ENCODE results near the gene ZGPAT. TPM values are rescaled to one million over a fixed set of nuclear protein-coding genes. Genes with fewer than 3 reads are reported as not detected.
"Not testable (repeated sequence)": the region's sequence is repeated elsewhere in the genome, so short reads cannot be mapped to it uniquely, and the experiment has no call there.

Gene ZGPAT
- total RNA-seq, 1 donor from 2014 or later = 50.4 TPM

DNA sequence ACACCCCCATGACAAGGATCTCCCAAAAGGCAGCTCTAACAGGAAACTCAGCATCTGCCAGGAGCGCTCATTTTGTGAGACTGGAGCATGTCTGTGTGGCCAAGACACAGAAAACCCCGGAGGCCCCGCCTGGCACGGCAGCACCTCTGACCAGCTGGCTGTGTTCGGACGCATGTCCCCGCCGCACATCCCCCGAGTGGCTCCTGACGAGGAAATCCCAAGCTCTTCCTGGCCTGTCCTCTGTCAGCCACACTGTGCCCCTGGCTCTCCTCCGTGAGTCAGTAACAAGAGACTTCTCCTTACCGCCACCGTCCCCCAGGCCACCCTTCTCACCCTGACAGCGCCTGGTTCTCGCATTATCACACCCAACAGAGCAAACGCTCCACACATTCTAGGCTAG is 46.2 kb downstream of the ZGPAT start:
- intact Hi-C loops (cut with micrococcal nuclease) = no loop called here

DNA sequence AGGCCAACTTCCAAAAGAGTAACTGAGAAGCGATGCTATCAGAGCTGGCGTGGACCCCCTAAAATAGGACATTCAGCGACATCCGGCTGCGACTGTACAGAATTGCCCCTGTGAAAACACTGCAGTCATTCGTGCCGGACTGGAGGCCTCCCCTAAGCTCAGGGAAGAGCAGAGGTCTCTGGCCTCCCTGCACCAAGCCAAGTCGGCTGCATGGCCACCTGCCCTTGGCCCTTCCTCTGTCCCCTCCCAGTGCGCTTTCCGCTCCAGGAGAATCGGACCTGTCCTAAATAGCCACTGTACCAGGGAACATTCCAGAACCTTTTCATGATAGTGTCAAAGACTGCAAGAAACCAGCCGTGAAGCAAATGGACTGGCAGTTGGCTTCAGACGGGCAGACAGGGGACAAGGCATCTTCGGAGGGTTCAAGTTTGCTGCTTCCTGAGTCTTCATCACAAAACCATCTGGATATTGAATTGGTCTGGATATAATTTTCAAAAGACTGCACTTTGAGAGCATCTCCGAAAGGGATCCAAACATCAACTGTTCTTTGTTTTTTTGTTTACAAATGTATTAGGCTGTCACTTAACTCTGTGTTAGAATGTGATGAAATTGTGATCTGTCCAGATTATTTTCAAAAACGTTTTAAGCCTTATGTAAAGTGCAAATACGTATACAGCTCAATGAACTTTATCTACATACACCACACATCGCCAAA is 48.3 kb downstream of the ZGPAT start:
- intact Hi-C loops (cut with micrococcal nuclease) = no loop called here

DNA sequence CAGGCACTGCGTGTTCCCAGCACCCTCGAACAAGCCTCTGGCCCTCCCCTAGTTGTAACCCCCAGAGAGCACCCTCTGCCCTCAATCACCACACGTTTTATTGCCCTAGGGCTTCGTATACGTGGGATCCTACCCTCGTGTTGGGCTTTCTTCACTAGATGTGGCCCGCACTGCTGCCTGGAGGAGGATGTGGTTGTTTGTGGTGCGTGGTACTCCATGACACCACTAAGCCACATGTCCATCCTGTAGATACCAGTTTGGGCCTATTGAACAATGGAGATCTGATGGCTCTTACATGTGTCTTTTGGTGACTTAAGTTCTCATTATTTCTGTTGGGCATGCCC is 48.8 kb downstream of the ZGPAT start:
- intact Hi-C loops (cut with micrococcal nuclease) = no loop called here

DNA sequence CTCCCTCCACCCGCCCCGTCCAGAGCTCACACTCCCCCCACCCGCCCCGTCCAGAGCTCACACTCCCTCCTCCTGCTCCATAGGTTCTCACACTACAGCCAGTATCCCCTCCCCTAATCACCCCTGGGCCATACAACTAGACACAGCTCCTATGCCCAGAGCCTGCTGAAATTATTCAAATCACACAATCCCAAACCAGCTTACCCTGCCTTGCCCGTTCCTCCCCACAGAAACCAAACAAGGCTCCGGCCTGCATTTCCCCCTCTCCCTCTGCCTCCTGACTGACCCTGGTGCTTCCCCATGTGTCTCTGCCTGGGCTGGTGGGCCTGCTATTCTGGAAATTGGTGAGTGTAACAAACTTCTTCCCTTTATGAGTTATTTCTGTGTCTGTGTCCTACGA is 50.3 kb downstream of the ZGPAT start:
- intact Hi-C loops (cut with micrococcal nuclease) = no loop called here

DNA sequence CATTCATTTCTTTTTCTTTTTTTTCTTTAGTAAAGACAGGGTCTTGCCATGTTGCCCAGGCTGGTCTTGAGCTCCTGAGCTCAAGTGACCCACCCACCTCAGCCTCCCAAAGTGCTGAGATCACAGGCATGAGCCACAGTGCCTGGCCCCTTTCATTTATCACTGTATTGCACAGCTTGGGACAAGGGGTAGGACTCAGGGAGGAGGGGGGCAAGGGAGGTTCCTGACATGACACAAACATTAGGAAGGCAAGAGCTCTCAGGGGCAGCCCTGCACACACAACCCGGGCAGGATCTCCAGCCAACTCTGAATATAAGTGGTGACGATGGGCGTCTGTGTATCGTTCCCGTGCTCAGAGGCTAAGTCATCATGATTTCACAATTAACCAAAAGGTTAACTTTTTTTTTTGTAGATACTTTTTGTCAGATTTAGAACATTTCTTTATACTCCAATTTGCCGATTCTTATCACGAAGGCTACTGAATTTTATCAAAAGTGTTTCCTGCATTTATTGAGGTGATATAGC is 51.6 kb downstream of the ZGPAT start:
- intact Hi-C loops (cut with micrococcal nuclease) = no loop called here

DNA sequence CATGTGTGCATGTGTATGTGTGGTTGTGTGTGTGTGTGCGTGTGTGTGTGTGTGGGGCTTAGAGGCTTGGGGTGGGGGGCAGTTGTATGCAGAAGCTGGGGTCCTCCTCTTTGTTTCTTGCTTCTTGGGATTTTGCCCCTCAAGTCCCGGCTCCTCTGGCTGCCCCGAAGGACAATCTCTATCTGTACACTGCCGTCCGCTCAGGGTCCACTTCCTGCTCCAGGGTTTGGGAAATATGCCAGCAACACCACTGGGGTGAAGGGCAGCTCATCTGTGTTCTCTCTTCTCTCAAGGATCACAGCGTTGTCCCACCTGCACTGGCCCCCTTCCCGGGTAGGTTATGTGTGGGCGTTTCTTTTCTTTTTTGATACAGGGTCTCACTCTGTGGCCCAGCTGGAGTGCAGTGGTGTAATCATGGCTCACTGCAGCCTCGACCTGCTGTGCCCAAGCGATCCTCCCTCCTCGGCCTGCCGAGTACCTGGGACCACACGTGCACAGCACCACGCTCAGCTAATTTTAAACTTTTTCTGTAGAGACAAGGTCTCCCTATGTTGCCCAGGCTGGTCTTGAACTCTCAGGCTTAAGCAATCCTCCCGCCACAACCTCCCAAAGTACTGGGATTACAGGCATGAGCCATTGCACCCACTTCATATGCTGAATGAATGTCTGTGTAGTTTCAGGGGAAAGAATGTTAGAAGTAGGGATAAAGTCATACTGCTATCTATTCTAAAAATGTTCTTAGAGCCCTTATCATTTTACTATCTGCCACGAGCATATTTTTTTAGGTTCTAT is 57.4 kb downstream of the ZGPAT start:
- intact Hi-C loops (cut with micrococcal nuclease) = no loop called here

DNA sequence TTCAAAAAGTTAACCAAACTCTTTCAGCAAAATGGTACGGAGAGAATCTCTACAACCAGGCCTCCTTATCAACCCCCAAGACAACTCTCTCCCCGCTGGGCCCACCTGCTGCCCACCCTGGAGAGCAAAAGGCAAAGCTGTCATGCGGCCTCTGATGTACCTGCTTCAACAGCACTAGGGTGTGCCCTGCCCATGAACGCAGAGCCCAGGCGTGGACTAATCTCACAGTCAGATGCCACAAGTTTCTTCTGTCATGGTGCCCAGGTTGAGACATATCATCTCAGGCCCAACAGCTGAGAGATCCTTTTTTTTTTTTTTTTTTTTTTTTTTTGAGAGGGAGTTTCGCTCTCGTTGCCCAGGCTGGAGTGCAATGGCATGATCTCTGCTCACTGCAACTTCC is 58.1 kb downstream of the ZGPAT start:
- intact Hi-C loops (cut with micrococcal nuclease) = no loop called here

DNA sequence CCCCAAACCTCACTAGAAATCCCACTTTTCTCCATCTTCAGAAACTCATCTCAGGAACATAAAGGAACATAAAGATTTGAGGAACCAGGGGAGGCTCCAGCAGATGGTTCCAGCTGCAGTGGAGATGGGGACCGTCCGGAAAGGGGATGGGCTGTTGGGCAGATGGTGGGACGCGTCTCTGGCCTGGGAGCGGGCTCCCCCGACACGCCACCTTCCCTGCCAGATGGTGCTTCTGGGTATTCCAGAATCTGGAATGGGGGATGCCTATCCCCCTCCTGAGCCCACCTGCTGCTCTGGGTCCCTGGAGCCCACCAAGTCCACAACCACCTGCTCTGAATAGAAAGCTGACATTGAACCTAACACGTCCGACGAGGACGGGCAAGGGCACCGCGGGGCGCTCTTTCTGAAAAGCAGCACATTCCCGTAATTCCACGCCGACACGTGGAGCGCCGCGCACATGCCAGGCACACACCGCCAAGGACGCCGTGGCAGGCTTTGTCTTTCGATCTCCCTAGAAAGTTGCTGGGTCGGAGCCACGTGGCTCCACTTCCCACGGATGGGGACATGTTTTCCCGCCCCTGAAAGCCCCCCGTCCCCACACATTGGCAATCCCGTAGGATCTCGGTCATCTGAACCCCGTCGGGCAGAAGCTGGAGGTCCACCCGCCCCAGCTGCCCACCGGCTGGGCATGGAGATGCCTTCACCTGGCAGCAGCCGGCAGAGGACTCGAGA is 59.0 kb downstream of the ZGPAT start:
- intact Hi-C loops (cut with micrococcal nuclease) = no loop called here

DNA sequence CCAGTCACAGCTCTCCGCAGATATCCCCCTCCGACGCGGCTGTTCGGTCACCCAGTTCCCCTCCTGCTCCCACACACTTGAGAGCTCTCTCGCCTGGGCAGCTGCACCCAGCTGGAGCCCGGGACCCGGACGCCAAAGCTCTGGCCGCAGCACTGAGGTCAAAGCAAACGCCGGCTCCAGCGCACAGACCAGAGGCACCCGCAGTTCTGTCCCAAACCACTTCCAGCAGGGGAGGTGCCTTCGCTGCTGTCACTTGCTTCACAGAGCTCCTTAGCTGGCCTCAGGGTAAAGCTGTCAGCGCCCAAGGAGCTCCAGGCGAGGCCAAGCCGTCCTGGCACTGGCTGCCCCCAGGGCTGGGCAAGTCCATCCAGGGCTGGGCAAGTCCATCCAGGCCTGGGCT is 59.6 kb downstream of the ZGPAT start:
- intact Hi-C loops (cut with micrococcal nuclease) = no loop called here

DNA sequence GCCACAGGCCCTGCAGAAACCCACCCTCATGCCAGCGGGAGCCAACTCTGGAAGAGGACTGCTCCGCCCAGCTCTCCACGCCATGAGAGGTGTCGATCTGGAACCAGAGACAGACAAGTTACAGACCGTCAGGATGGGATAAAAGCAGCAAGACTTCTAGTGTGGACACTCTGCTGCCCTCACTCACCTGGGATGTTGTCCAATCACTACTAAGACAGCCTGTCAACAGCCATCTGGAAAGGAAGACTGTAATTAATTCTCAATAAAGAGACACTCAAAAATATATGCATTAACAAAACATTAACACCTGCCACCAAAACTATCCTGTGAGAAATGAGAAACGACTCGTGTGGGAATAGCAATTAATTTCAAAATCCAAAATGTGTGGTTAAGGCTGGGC is 60.0 kb downstream of the ZGPAT start:
- intact Hi-C loops (cut with micrococcal nuclease) = no loop called here

DNA sequence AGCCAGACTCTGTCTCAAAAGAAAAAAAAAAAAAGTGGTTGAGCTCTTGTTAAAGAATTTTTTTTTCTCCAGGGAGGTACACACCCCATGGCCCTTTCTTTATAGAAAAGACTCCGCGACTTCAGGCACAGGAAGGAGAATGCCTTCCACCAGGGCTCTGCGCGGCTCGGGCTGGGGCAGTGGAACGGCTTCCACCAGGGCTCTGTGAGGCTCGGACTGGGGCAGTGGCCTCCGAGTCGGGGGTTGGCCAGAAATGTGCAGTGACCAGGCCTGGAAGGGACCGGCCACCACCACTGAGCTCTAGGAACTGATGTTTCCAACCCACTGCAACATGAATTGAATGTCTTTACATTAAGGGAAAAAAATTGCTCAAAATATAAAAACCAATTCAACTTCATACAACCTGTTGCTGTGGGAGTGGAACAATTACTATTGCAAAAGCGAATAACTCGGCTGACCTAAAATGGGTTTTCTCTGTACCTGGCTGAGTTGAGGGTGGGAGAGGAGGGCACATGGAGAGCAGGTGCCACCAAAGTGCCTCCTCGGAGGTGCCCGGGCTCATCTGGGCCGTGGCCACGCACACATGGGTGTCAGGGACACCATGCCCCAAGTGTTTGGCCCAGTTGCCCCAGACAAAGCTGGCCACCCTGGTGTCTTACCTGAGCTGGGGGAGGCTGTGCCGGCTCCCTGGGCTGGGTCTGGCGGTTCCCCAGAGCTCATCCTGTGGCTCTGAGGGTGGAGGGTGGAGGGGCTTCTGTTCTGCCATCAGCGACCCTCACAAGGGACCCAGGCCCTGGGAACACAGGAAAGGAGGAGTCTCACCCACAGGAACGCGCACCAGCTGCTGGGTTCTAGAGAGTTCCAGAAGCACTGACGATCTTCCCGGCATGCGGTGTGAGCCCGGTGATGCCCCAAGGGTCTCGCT is 61.0 kb downstream of the ZGPAT start:
- intact Hi-C loops (cut with micrococcal nuclease) = no loop called here

DNA sequence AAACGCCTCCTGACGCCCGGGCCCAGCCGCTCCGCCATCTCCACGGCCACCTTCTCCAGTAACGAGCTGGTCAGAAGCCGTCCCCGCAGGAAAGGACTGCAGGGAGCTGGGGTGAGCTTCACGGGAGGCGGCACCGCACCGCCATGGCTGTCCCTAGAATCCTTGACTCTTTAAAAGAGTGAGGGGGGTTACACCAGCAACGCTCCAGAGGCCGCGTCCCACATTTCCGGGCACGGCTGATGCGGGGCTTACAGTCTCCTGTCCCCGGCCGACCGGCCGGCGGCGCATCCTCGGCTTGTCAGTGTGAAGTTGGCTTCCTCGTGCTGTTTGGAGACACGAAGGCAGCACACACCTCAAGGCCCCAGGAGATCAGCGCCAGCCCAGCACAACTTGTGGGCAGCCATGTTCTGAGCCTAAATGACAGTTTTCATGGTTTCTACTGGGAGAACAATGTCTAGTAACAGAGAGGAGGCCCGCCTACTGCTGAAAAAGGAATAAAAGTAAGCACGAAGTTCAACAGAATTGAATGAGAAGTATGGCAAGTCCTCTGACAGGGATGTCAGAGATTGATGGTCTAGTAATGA is 62.1 kb downstream of the ZGPAT start:
- intact Hi-C loops (cut with micrococcal nuclease) = no loop called here

DNA sequence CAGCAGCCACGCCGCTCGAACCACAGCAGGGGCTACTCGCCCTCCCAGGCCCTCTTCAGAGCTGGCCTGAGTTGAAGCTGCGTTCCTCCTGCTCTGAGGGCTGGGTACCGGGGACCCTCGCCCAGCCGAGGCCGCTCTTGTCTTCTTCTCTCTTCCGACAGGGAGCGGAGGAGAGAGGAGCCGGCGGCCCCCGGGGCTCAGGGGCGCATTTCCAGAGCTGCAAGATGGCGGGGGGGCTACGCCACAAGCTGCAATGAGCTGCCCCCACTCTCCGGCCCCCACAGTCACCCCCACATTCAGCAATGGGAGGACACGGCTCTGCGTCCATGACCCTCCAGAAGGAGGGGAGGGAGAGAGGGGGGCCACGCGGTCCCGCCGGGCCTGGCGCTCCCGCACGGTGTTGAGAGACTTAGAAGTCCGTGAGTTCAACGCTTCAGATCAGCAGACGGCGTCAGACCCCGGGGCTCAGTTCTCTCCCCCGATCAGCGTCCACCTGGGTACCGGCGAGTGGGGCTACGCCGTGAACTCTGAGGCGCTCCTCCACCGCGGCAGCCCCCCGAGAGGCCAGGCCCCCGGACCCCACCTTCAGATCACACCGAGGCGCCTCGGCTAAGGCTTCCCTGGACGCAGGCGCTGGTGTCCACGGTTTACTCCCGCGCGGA is 63.3 kb downstream of the ZGPAT start:
- intact Hi-C loops (cut with micrococcal nuclease) = no loop called here

DNA sequence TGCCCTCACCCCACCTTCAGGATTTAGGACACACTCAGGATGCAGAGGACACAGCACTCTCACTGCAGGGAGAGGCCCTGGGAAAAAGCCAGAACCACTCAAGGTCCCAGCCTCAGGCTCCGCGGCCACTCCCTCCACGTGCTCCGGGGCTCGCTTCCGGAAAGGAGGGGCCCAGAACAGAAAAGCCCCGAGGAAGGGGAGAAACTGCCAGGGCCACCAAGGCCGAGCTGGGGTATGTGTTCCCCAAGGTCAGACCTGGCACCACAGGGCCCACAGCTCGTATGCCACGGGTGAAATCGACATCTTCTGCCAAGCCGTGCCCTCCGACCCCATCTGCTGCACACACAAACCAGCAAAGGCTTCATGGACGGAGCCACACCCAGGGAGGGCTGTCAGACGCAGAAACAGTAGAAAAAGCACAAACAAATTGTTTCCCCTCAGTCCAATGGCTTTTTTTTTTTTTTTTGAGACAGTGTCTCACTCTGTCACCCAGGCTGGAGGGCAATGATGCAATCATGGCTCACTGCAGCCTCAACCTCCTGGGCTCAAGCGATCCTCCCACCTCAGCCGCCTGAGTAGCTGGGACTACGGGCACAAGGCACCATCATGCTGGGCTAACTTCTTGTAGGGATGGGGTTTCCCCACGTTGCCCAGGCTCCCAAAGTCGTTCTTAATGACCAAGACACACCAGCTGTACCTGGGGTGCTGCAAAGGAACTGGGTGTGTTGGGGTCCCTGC is 65.1 kb downstream of the ZGPAT start:
- intact Hi-C loops (cut with micrococcal nuclease) = no loop called here

DNA sequence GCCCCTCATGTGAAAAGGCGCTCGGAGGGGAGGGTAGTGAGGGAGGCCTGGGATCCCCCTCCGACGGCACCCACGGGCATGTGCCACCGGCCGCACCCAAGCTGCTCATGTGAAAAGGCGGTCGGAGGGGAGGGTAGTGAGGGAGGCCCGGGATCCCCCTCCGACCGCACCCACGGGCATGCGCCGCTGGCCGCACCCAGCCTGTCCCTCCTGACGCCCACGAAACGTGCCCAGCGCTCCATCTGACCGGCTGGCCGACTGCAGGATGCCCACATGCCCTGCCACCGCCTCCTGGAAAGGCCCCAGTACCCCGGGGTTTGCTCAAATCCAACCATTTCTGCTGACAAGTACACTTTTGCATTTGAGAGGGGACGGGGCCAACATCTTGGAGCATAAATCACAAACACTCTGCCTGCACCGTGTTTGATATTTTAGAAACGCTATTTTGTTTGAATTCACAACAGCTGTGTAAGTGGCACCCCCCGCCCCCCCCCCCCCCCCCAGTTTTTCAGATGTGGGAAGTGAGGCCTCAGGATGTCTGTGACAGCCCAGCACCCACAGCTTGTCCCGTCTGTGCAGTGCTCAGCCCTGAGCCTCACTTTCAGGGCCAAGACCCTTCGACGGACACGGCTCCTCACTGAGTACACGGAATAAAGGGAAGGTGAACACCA is 65.9 kb downstream of the ZGPAT start:
- intact Hi-C loops (cut with micrococcal nuclease) = no loop called here

DNA sequence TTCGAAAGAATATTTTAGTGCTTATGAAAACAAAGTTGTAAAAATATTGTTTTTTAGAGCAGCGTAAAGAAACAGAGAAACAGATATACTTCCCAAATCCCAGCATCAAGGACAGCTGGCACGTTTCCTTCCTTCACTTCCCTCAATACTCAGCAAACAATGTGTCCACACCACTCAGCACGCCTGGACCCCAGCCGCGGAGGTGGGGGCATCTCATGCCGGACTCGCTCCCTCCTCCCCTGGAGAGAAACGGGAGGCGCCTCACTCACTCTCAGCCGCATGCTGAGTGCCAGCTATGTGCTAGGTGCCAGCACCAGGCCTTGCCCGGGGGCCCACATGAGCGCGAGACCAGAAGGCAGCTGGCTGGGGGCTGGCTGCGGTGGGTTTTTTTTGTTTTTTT is 66.5 kb downstream of the ZGPAT start:
- intact Hi-C loops (cut with micrococcal nuclease) = no loop called here

DNA sequence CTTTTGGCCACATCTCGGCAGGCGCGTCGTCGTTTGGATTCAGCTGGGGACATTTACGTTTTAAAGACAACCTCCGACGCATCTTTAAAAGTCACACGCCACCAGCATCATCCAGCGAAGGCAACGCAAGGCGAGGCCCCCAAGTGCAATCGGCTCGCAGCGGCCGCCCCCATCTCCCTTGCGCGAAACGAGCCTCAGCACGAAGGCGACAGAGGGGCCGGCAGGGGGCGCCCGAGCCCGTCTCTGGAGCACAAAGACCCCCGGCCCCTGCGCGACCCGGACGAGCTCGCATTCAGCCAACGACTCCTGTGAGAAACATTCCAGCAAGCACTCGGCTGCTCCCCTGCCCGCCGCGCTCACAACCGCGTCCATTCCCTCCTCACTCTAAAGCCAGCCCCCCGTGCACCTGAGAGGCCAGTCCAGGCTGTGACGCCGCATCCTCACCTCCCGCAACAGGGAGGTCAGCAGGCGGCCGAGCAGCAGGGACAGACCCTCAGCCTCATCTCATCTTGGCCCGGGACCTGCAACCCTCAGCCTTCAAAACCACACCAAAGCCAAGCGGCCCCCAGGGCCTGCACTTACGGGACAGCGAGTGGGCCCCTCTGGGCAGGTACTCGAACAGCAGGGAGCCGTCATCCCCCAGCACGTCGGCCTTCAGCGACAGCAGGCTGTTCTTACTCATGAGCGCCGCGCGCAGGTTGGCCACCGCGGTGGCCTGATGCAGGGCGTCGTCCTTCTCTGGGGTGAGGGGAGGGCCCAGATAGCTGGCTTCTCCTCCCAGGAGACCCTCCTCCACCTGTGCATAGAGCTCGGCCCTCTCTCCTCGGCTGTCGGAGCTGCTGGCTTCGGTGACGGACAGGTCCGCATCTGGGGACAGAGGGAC is 67.5 kb downstream of the ZGPAT start:
- intact Hi-C loops (cut with micrococcal nuclease) = no loop called here

DNA sequence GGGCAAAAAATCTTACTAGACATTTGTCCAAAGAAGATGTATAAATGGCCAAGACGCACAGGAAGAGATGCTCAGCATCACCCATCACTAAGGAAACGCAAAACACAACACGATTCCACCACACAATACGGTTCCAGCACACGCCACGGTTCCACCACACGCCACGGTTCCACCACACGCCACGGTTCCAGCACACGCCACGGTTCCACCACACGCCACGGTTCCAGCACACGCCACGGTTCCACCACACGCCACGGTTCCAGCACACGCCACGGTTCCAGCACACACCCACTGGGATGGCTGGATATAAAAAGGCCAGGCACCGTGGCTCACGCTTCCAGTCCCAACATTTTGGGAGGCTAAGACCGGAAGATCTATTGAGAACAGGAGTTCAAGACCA is 69.0 kb downstream of the ZGPAT start:
- intact Hi-C loops (cut with micrococcal nuclease) = not testable (repeated sequence)
